Effector memory CD8-positive, alpha-beta T cell (primary cell): Measurements from ENCODE around the gene EAF1.

Source experiments
- ATAC-seq: fragments of 150-1000 bp; cut with Tn5 transposase; replicated peaks from 2 replicates; pipeline ENCODE4 v1.10.0; 2021; ENCODE audit warnings: mild to moderate bottlenecking, moderate library complexity
- DNase-seq, 3 experiments: peaks; one replicate each; pipeline ENCODE4 v3.0.0; 2021
- H3K27ac Mint-ChIP-seq, 2 donors: one replicate each; pipeline ENCODE4 v1.8.0; 2022; ENCODE audit warnings: mild to moderate bottlenecking in 2 of 2, mixed read lengths in 2 of 2, moderate library complexity in 2 of 2
- H3K27me3 Mint-ChIP-seq, 2 donors: one replicate each; pipeline ENCODE4 v1.8.0; 2022; ENCODE audit warnings: mixed read lengths in 2 of 2
- H3K36me3 Mint-ChIP-seq: one replicate; pipeline ENCODE4 v1.8.0; 2022; ENCODE audit warnings: mild to moderate bottlenecking, moderate library complexity, mixed read lengths; ENCODE audit not compliant: insufficient read depth
- H3K4me1 Mint-ChIP-seq, 2 donors: one replicate each; pipeline ENCODE4 v1.8.0; 2022; ENCODE audit warnings: low read depth in 2 of 2, mixed read lengths in 2 of 2
- H3K4me3 Mint-ChIP-seq, 2 donors: one replicate each; pipeline ENCODE4 v1.8.0; 2022; ENCODE audit warnings: mild to moderate bottlenecking in 2 of 2, mixed read lengths in 2 of 2, moderate library complexity in 2 of 2
- H3K9me3 Mint-ChIP-seq, 2 donors: one replicate each; pipeline ENCODE4 v1.8.0; 2022; ENCODE audit warnings: mixed read lengths in 2 of 2

The EAF1 gene

GRCh38 chr3:15486979-15487378 lies 59.6 kb downstream of the EAF1 start:
- Mint-ChIP-seq H3K36me3 (peaks cover 5% of the 10 kb centered on the region), H3K27me3 (no peaks in the 10 kb centered on the region), H3K4me1 (peaks cover 3 to 25% of the 10 kb centered on the region in 2 donors), H3K9me3 (no peaks in the 10 kb centered on the region), H3K27ac (no peak overlapping the region), H3K4me3 (peak overlapping the region in 1 of 2 donors; percentile 39)
- ATAC-seq (peak; percentile 76), DNase-seq (no peak)

GRCh38 chr3:15488002-15488401 lies 60.6 kb downstream of the EAF1 start:
- DNase-seq, result no peak
- no peak for ATAC-seq
- Mint-ChIP-seq H3K4me1 (peaks cover 3 to 28% of the 10 kb centered on the region in 2 donors), H3K9me3 (no peaks in the 10 kb centered on the region), H3K36me3 (peaks cover 5% of the 10 kb centered on the region), H3K27me3 (no peaks in the 10 kb centered on the region), H3K27ac (no peak overlapping the region), H3K4me3 (no peak overlapping the region)

GRCh38 chr3:15490158-15490557 lies 62.8 kb downstream of the EAF1 start:
- Mint-ChIP-seq H3K4me3 (no peak overlapping the region), H3K27ac (peak overlapping the region in 1 of 2 donors; percentile 1), H3K36me3 (peaks cover 5% of the 10 kb centered on the region), H3K4me1 (peaks cover 5 to 40% of the 10 kb centered on the region in 2 donors), H3K27me3 (no peaks in the 10 kb centered on the region), H3K9me3 (no peaks in the 10 kb centered on the region)
- no peak for DNase-seq
- ATAC-seq, result no peak

GRCh38 chr3:15491143-15491542 lies 63.7 kb downstream of the EAF1 start:
- Mint-ChIP-seq H3K27ac (no peak overlapping the region), H3K4me1 (peaks cover 5 to 43% of the 10 kb centered on the region in 2 donors), H3K27me3 (no peaks in the 10 kb centered on the region), H3K4me3 (no peak overlapping the region), H3K36me3 (peaks cover 5% of the 10 kb centered on the region), H3K9me3 (no peaks in the 10 kb centered on the region)
- ATAC-seq (no peak), DNase-seq (no peak)
